8988T (cell line): ENCODE measurements around the gene CALY.
"Not testable (repeated sequence)": the region's sequence is repeated elsewhere in the genome, so short reads cannot be mapped to it uniquely, and the experiment has no call there.

Experiments used
- DNase-seq: peaks from one replicate; pipeline ENCODE4 v3.0.0; 2011

Gene CALY

GRCh38 chr10:133336577-133337369, at the start of gene CALY:
CALY (minus strand) TSS chr10:133336896; CDS start chr10:133328989, 7,907 bp downstream.
- DNase-seq = peak; percentile 38

- DNase-seq = no peak
Measured at GRCh38 chr10:133385214-133385613, 48.5 kb upstream of the CALY start.

GRCh38 chr10:133384071-133384470, 47.4 kb upstream of the CALY start:
- no peak for DNase-seq

GRCh38 chr10:133383551-133383950, 46.9 kb upstream of the CALY start:
- no peak for DNase-seq

GRCh38 chr10:133381036-133381435, 44.3 kb upstream of the CALY start:
- DNase-seq = no peak

- DNase-seq = no peak
Measured at GRCh38 chr10:133379801-133380666, 43.3 kb upstream of the CALY start.

GRCh38 chr10:133379152-133379800, 42.6 kb upstream of the CALY start, which contains the start of gene PAOX:
PAOX (plus strand) TSS chr10:133379262; CDS start chr10:133379317, 55 bp downstream.
- peak; percentile 87 for DNase-seq

- peak; percentile 88 for DNase-seq
Measured at GRCh38 chr10:133378251-133379096, 41.8 kb upstream of the CALY start.

- no peak for DNase-seq
Measured at GRCh38 chr10:133377818-133378250, 41.1 kb upstream of the CALY start.

GRCh38 chr10:133377025-133377817, 40.5 kb upstream of the CALY start:
- DNase-seq = no peak

GRCh38 chr10:133376183-133376582, 39.5 kb upstream of the CALY start:
- DNase-seq = not testable (repeated sequence)

GRCh38 chr10:133375357-133376115, 38.8 kb upstream of the CALY start:
- DNase-seq = no peak

GRCh38 chr10:133373174-133374090, 36.7 kb upstream of the CALY start, which contains the start of gene ECHS1:
ECHS1 (minus strand) TSS chr10:133373354; CDS start chr10:133373333, 21 bp downstream.
- DNase-seq = peak; percentile 99

- no peak for DNase-seq
Measured at GRCh38 chr10:133372507-133372906, 35.8 kb upstream of the CALY start.

- no peak for DNase-seq
Measured at GRCh38 chr10:133370030-133370786, 33.5 kb upstream of the CALY start.

GRCh38 chr10:133368153-133368552, 31.5 kb upstream of the CALY start:
- DNase-seq = no peak

GRCh38 chr10:133367461-133367860, 30.8 kb upstream of the CALY start:
- DNase-seq = not testable (repeated sequence)

GRCh38 chr10:133366751-133367150, 30.1 kb upstream of the CALY start:
- no peak for DNase-seq

GRCh38 chr10:133366130-133366478, 29.4 kb upstream of the CALY start:
- no peak for DNase-seq
